MCF 10A (cell line): ENCODE measurements around the gene LRFN4. TPM values are rescaled to one million over a fixed set of nuclear protein-coding genes. Genes with fewer than 3 reads are reported as not detected.

Experiments used
- BruUV-seq: library from RNA; stranded (reverse); fragments of 400-500 nt; replicated peaks from 2 replicates; lab custom pipeline; 2021; lab: Mats Ljungman, UMichigan
- CTCF ChIA-PET: fragments of 300-600 bp; sonication (Branson Sonifier 250); formaldehyde crosslinking; extraction: SDS; loops from one replicate; lab custom pipeline; 2021; ENCODE audit warnings: antibody characterized with exemption, inconsistent platforms; lab: Yijun Ruan, JAX
- POLR2A ChIA-PET: fragments of 300-600, 350-650 bp; sonication (Branson Sonifier 250); formaldehyde crosslinking; extraction: SDS; loops from one replicate; lab custom pipeline; 2020; ENCODE audit warnings: antibody characterized with exemption, inconsistent platforms; lab: Yijun Ruan, JAX
- DNase-seq: peaks from one replicate; pipeline ENCODE4 v3.0.0-alpha.2; 2018; ENCODE audit not compliant: unreplicated experiment
- H3K27ac Mint-ChIP-seq: one replicate; pipeline ENCODE4 v1.8.0; 2022; ENCODE audit warnings: mild to moderate bottlenecking, low read depth, mixed read lengths; ENCODE audit not compliant: unreplicated experiment
- H3K27me3 Mint-ChIP-seq: one replicate; pipeline ENCODE4 v1.8.0; 2022; ENCODE audit warnings: mixed read lengths; ENCODE audit not compliant: insufficient read depth, unreplicated experiment
- H3K36me3 Mint-ChIP-seq: one replicate; pipeline ENCODE4 v1.8.0; 2022; ENCODE audit warnings: mild to moderate bottlenecking, moderate library complexity, mixed read lengths; ENCODE audit not compliant: insufficient read depth, unreplicated experiment
- H3K4me1 Mint-ChIP-seq: one replicate; pipeline ENCODE4 v1.8.0; 2022; ENCODE audit warnings: mixed read lengths; ENCODE audit not compliant: insufficient read depth, unreplicated experiment
- H3K4me3 Mint-ChIP-seq: one replicate; pipeline ENCODE4 v1.8.0; 2022; ENCODE audit warnings: mild to moderate bottlenecking, moderate library complexity, mixed read lengths; ENCODE audit not compliant: unreplicated experiment
- H3K9me3 Mint-ChIP-seq: one replicate; pipeline ENCODE4 v1.8.0; 2022; ENCODE audit warnings: mixed read lengths; ENCODE audit not compliant: unreplicated experiment
- CTCF ChIP-seq: fragments of 200-600 bp; IDR thresholded peaks from one replicate; pipeline ENCODE4 v1.8.0; 2022; ENCODE audit warnings: antibody characterized with exemption, mild to moderate bottlenecking; ENCODE audit not compliant: unreplicated experiment
- intact Hi-C: fragments of 100-400 bp; cut with micrococcal nuclease; formaldehyde crosslinking; loops from 2 replicates; pipeline ENCODE4 v1.14.1; 2022
- total RNA-seq: library from RNA; stranded (reverse); gene quantifications from 2 replicates; pipeline ENCODE4 v1.2.3, GENCODE V29; 2022

Gene LRFN4
- total RNA-seq, 1 experiment from 2014 or later, result 30.4 TPM

GRCh38 chr11:66877588-66878385 lies 20.9 kb downstream of the LRFN4 start:
- H3K4me3 Mint-ChIP-seq, result no peak overlapping the region
- peaks cover 6% of the 10 kb centered on the region for H3K36me3 Mint-ChIP-seq
- intact Hi-C loops, result no loop called here
- ChIA-PET POLR2A (interaction anchor here (0.8 to 2.5 kb wide), 8 partner anchors 15 to 244 kb away, joined by 3 to 10 read pairs (median 4); partner anchors contain the start of genes PC, RCE1 and RHOD), CTCF (interaction anchor here (1.1 kb wide), 1 partner anchor 47 kb away, joined by 3 read pairs; no protein-coding TSS in a partner anchor)
- no peaks in the 10 kb centered on the region for H3K27me3 Mint-ChIP-seq
- H3K4me1 Mint-ChIP-seq, result peaks cover 53% of the 10 kb centered on the region
- H3K9me3 Mint-ChIP-seq, result no peaks in the 10 kb centered on the region
- no TSS peak for BruUV-seq
- DNase-seq, result no peak
- H3K27ac Mint-ChIP-seq, result no peak overlapping the region
- no peak for TF ChIP-seq CTCF

- intact Hi-C loops, result no loop called here
- no TSS peak for BruUV-seq
- Mint-ChIP-seq H3K27ac (no peak overlapping the region), H3K27me3 (no peaks in the 10 kb centered on the region), H3K4me1 (peaks cover 55% of the 10 kb centered on the region), H3K4me3 (peak overlapping the region; percentile 48), H3K36me3 (peaks cover 11% of the 10 kb centered on the region), H3K9me3 (no peaks in the 10 kb centered on the region)
- DNase-seq, result peak; percentile 45
- ChIA-PET CTCF (interaction anchor here (1.1 kb wide), 1 partner anchor 46 kb away, joined by 3 read pairs; no protein-coding TSS in a partner anchor), POLR2A (interaction anchor here (0.5 to 2.5 kb wide), 8 partner anchors 14 to 588 kb away, joined by 3 to 10 read pairs (median 4); partner anchors contain the start of genes RCE1 and RHOD)
- no peak for TF ChIP-seq CTCF
Measured at GRCh38 chr11:66878474-66878873, 21.6 kb downstream of the LRFN4 start.

- peaks cover 55% of the 10 kb centered on the region for H3K4me1 Mint-ChIP-seq
- peaks cover 13% of the 10 kb centered on the region for H3K36me3 Mint-ChIP-seq
- TF ChIP-seq CTCF, result no peak
Measured at GRCh38 chr11:66879000-66879399, 22.1 kb downstream of the LRFN4 start.

GRCh38 chr11:66879583-66879982 lies 22.7 kb downstream of the LRFN4 start:
- intact Hi-C loops, result no loop called here
- POLR2A ChIA-PET, result interaction anchor here (1.8 to 3.7 kb wide), 4 partner anchors 12 to 176 kb away, joined by 6 to 26 read pairs (median 12); partner anchors contain the start of genes PC and RHOD
- no peaks in the 10 kb centered on the region for H3K9me3 Mint-ChIP-seq
- BruUV-seq, result no TSS peak
- H3K4me1 Mint-ChIP-seq, result peaks cover 50% of the 10 kb centered on the region
- no peak overlapping the region for H3K27ac Mint-ChIP-seq
- no peak for DNase-seq
- peak overlapping the region; percentile 43 for H3K4me3 Mint-ChIP-seq
- TF ChIP-seq CTCF, result no peak
- CTCF ChIA-PET, result interaction anchor here (0.6 to 1.2 kb wide), 2 partner anchors 78 to 516 kb away, joined by 3 to 4 read pairs; no protein-coding TSS in a partner anchor
- no peaks in the 10 kb centered on the region for H3K27me3 Mint-ChIP-seq
- H3K36me3 Mint-ChIP-seq, result peaks cover 13% of the 10 kb centered on the region

More at GRCh38 chr11:66879000-66879399, 22.1 kb downstream of the LRFN4 start:
- no peak overlapping the region for H3K4me3 Mint-ChIP-seq
- intact Hi-C loops, result no loop called here
- H3K9me3 Mint-ChIP-seq, result no peaks in the 10 kb centered on the region
- no peak overlapping the region for H3K27ac Mint-ChIP-seq
- no peak for DNase-seq
- ChIA-PET POLR2A (interaction anchor here (0.5 to 3.7 kb wide), 8 partner anchors 14 to 587 kb away, joined by 3 to 26 read pairs (median 5); partner anchors contain the start of genes PC and RHOD), CTCF (interaction anchor here (0.6 to 1.1 kb wide), 2 partner anchors 46 to 516 kb away, joined by 3 to 4 read pairs; no protein-coding TSS in a partner anchor)
- H3K27me3 Mint-ChIP-seq, result no peaks in the 10 kb centered on the region
- BruUV-seq, result no TSS peak
